NT2/D1 (cell line): Measurements from ENCODE around the gene RBMS3.

Experiments
- YY1 ChIP-seq: IDR thresholded peaks from 2 replicates; pipeline ENCODE4 v1.6.1; 2011; ENCODE audit not compliant: insufficient read length, insufficient read depth
- ZNF274 ChIP-seq: IDR thresholded peaks from 2 replicates; pipeline ENCODE4 v1.6.1; 2011; ENCODE audit warnings: mild to moderate bottlenecking, low read depth, low read length

DNA sequence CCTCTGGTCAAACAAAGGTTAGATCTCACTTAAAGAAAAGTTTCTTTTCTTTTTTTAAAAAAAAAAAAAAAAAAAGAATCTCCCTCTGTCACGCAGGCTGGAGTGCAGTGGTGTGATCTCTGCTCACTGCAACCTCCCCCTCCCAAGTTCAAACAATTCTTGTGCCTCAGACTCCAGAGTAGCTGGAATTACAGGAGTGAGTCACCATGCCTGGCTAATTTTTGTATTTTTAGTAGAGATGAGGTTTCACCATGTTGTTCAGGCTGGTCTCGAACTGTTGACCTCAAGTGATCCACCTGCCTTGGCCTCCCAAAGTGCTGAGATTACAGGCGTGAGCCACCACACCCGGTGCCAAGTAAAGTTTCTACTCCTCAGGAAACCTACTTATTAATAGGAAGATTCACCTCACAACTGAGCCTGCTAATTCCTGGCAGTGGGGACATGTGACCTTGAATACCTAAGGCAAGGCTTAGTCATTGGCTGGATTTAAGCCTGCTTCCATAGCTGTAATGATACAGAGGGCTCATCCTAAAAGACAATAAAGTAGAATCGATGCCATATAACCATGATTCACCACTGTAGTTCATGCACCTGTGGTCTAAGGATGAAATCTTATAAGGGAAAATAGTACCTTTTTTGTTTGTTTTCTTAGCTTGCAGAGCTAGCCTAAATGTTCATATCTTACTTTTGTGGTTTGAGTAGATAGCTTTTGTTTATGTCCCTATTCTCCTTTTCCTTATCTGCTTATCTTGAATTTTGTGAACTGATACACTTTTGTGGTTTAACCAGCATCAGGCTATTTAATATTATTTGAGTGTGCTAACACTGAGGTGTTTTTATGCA, 24.8 kb upstream of the RBMS3 start:
- TF ChIP-seq YY1 = no peak
- no peak for TF ChIP-seq ZNF274
